Suprapubic skin (tissue), 3 donors: Measurements from ENCODE around the gene TBC1D5.

Experiments used
- CTCF ChIP-seq, 2 donors: fragments of 200-600 bp in 1 of 2; fragments of 450-650 bp in 1 of 2; sonication (generic) in 1 of 2; IDR thresholded peaks; one replicate each; pipeline ENCODE4 v1.5.1; 2016 to 2019; ENCODE audit warnings: antibody characterized with exemption in 2 of 2, mild to moderate bottlenecking in 1 of 2, moderate library complexity in 1 of 2
- POLR2A ChIP-seq, 2 donors: fragments of 450-650 bp; IDR thresholded peaks; one replicate each; pipeline ENCODE4 v1.6.1; 2017; ENCODE audit warnings: antibody characterized with exemption in 2 of 2, mild to moderate bottlenecking in 2 of 2, moderate library complexity in 2 of 2

- no peak for TF ChIP-seq CTCF (IDR thresholded peaks at IDR 0.05)
- TF ChIP-seq POLR2A (IDR thresholded peaks at IDR 0.05) = no peak
Measured at GRCh38 chr3:17179381-17180205, 562.8 kb downstream of the TBC1D5 start.
